Breast epithelium (tissue), 3 donors: ENCODE data around the gene ARHGAP4.

ENCODE experiments used
- POLR2A ChIP-seq: fragments of 450-650 bp; IDR thresholded peaks from one replicate; pipeline ENCODE4 v1.6.1; 2016; ENCODE audit warnings: antibody characterized with exemption, mild to moderate bottlenecking, moderate library complexity
- TF ChIP-seq, protein P1 (sequence below), 3 donors: fragments of 450-650 bp; IDR thresholded peaks; one replicate each; pipeline ENCODE4 v1.5.1; 2016 to 2017; ENCODE audit warnings: antibody characterized with exemption in 3 of 3, mild to moderate bottlenecking in 3 of 3, moderate library complexity in 3 of 3

DNA sequence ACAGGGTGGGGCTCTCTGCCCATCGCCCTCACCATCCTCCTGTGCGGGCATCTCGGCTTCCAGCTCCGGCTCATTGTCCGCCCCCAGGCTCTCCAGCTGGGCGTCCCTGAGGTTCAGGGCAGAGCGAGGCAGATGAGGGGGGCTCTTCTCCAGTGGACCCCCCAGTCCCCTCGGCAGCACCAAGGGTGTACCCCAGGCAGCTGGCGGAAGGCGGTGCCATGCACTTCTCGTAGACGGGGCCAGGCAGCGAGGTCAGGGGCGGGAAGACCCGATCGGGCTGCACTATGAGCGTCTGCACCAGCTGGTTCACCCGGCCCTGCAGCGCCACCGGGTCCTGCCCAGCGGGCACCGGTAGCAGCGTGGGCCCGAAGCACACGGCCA, 16.1 kb downstream of the ARHGAP4 start:
- TF ChIP-seq POLR2A = no peak
- TF ChIP-seq, protein P1, sequence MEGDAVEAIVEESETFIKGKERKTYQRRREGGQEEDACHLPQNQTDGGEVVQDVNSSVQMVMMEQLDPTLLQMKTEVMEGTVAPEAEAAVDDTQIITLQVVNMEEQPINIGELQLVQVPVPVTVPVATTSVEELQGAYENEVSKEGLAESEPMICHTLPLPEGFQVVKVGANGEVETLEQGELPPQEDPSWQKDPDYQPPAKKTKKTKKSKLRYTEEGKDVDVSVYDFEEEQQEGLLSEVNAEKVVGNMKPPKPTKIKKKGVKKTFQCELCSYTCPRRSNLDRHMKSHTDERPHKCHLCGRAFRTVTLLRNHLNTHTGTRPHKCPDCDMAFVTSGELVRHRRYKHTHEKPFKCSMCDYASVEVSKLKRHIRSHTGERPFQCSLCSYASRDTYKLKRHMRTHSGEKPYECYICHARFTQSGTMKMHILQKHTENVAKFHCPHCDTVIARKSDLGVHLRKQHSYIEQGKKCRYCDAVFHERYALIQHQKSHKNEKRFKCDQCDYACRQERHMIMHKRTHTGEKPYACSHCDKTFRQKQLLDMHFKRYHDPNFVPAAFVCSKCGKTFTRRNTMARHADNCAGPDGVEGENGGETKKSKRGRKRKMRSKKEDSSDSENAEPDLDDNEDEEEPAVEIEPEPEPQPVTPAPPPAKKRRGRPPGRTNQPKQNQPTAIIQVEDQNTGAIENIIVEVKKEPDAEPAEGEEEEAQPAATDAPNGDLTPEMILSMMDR (IDR thresholded peaks at IDR 0.05) = no peak
